Measurements from ENCODE around the gene PRPS1.

- TF ChIP-seq ZNF24 (IDR thresholded peaks at IDR 0.05) (no peak), PRPF4 (IDR thresholded peaks at IDR 0.05; ENCODE audit: insufficient read depth, low read depth, low read length, poor library complexity, severe bottlenecking) (no peak), SPI1 (IDR thresholded peaks at IDR 0.05; ENCODE audit: borderline replicate concordance, low read depth, low read length) (no peak), PHF21A (IDR thresholded peaks at IDR 0.05; ENCODE audit: borderline replicate concordance, low read depth) (no peak), MAX (CRISPR knock-in tag; IDR thresholded peaks at IDR 0.05) (no peak), ZNF609 (CRISPR knock-in tag; IDR thresholded peaks at IDR 0.05; ENCODE audit: borderline replicate concordance) (no peak), ZNF311 (CRISPR knock-in tag; IDR thresholded peaks at IDR 0.05) (no peak), ZNF165 (CRISPR knock-in tag; IDR thresholded peaks at IDR 0.05; ENCODE audit: borderline replicate concordance) (no peak)
Observed at GRCh38 chrX:107691024-107691448, 62.7 kb downstream of the PRPS1 start.
